ENCODE measurements around the gene MPPE1.
A peak's percentile ranks its signal among the peaks of the same experiment; 100 is the strongest.
"Not testable (repeated sequence)": the region's sequence is repeated elsewhere in the genome, so short reads cannot be mapped to it uniquely, and the experiment has no call there.

Gene MPPE1

DNA sequence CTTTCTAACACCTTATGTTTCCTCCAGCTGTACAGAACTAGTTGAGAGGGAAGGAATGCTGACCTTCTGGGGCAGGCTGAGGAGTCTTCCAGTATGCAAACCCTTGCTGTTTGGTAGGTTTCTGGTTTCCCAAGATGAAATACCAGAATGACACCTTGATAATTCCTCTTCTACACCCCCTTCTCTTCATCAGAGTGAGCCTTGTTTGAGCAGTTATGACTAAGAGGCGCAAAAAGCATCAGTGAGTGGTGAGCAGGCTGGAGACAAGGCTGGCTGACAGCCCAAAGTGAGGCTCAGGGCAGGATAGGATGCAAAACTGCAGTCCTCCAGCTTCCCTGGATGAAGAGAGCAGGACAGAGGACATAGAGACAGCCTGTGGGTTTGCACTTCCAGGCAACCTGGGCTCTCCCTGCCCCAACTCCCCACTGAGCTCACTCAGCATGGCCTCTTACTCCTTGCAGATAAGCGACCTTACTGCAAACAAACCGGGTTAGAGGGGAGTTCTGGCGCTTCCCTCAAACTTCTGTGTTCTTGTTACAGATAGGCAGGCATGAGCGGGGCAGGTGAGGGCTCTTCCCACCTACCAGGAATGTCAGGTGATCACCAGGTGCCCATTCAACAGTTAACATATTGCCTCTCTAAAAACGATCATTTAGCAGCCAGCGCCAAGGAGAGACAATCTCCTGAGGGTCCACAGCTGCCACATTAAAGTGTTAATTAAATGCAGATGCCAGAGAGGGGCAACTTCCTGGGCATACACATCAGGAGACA lies 5.4 kb downstream of the MPPE1 start:
- H3K36me3 Mint-ChIP-seq (ENCODE audit: low read depth) = peaks cover 41% of the 10 kb centered on the region
- no peak overlapping the region for H3K27ac Mint-ChIP-seq
- no peaks in the 10 kb centered on the region for H3K27me3 Mint-ChIP-seq
- H3K9me3 Mint-ChIP-seq = no peaks in the 10 kb centered on the region
- H3K4me3 Mint-ChIP-seq = no peak overlapping the region
- peaks cover 13% of the 10 kb centered on the region for H3K4me1 Mint-ChIP-seq (ENCODE audit: low read depth)

- Mint-ChIP-seq H3K4me1 (ENCODE audit: low read depth) (peaks cover 8% of the 10 kb centered on the region), H3K36me3 (ENCODE audit: low read depth) (peaks cover 45% of the 10 kb centered on the region), H3K27me3 (no peaks in the 10 kb centered on the region), H3K27ac (no peak overlapping the region), H3K9me3 (no peaks in the 10 kb centered on the region), H3K4me3 (no peak overlapping the region)
Measured at GRCh38 chr18:11901826-11902438, 6.2 kb downstream of the MPPE1 start.

GRCh38 chr18:11899063-11899462 lies 9.1 kb downstream of the MPPE1 start:
- Mint-ChIP-seq H3K9me3 (no peaks in the 10 kb centered on the region), H3K27ac (no peak overlapping the region), H3K36me3 (ENCODE audit: low read depth) (peaks cover 54% of the 10 kb centered on the region), H3K4me1 (ENCODE audit: low read depth) (no peaks in the 10 kb centered on the region), H3K4me3 (no peak overlapping the region), H3K27me3 (no peaks in the 10 kb centered on the region)

- H3K27ac Mint-ChIP-seq = no peak overlapping the region
- H3K9me3 Mint-ChIP-seq = no peaks in the 10 kb centered on the region
- no peaks in the 10 kb centered on the region for H3K27me3 Mint-ChIP-seq
- no peaks in the 10 kb centered on the region for H3K4me1 Mint-ChIP-seq (ENCODE audit: low read depth)
- H3K36me3 Mint-ChIP-seq (ENCODE audit: low read depth) = peaks cover 61% of the 10 kb centered on the region
- H3K4me3 Mint-ChIP-seq = no peak overlapping the region
Measured at GRCh38 chr18:11897781-11898180, 10.3 kb downstream of the MPPE1 start.

- H3K4me3 Mint-ChIP-seq; H3K4me1 Mint-ChIP-seq (ENCODE audit: low read depth); H3K9me3 Mint-ChIP-seq; H3K27me3 Mint-ChIP-seq; H3K27ac Mint-ChIP-seq: not testable (repeated sequence)
- peaks cover 68% of the 10 kb centered on the region for H3K36me3 Mint-ChIP-seq (ENCODE audit: low read depth)
Measured at GRCh38 chr18:11892438-11892837, 15.7 kb downstream of the MPPE1 start.

DNA sequence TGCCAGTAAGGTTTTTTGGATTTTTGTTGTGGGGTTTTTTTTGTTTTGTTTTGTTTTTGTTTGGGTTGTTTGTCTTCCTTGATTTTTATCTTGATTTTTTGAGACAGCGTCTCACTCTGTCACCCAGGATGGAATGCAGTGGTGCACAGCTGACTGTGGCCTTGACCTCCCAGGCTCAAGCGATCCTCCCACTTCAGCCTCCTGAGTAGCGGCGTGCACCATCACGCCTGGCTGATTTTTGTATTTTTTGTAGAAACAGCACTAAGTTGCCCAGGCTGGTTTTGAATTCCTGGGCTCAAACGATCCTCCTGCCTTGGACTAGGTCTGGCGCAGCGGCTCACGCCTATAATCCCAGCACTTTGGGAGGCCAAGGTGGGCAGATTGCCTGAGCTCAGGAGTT lies 16.4 kb downstream of the MPPE1 start:
- Mint-ChIP-seq H3K4me3 (no peak overlapping the region), H3K27me3 (no peaks in the 10 kb centered on the region), H3K9me3 (no peaks in the 10 kb centered on the region), H3K27ac (no peak overlapping the region), H3K36me3 (ENCODE audit: low read depth) (peaks cover 64% of the 10 kb centered on the region), H3K4me1 (ENCODE audit: low read depth) (no peaks in the 10 kb centered on the region)

DNA sequence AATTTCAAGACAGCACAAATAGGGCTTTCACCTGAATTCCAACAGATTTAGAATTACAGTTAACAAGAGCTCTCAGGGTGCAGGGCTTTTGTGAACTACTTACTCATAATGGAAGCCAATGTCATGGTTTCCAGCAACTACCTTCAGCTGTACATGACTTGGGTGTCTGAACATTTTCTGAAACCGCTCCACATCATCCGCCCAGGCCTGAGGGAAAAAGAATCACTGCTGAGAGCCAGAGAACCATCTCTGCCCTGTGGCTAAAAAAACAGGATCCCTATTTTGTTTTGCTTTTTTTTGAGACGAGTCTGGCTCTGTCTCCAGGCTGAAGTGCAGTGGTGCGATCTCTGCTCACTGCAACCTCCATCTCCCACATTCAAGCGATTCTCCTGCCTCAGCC lies 18.8 kb downstream of the MPPE1 start:
- Mint-ChIP-seq H3K27me3 (no peaks in the 10 kb centered on the region), H3K9me3 (no peaks in the 10 kb centered on the region), H3K27ac (no peak overlapping the region), H3K4me1 (ENCODE audit: low read depth) (peaks cover 5% of the 10 kb centered on the region), H3K36me3 (ENCODE audit: low read depth) (peaks cover 69% of the 10 kb centered on the region), H3K4me3 (no peak overlapping the region)

- Mint-ChIP-seq H3K4me3 (no peak overlapping the region), H3K36me3 (ENCODE audit: low read depth) (peaks cover 68% of the 10 kb centered on the region)
Measured at GRCh38 chr18:11888726-11889125, 19.4 kb downstream of the MPPE1 start.

DNA sequence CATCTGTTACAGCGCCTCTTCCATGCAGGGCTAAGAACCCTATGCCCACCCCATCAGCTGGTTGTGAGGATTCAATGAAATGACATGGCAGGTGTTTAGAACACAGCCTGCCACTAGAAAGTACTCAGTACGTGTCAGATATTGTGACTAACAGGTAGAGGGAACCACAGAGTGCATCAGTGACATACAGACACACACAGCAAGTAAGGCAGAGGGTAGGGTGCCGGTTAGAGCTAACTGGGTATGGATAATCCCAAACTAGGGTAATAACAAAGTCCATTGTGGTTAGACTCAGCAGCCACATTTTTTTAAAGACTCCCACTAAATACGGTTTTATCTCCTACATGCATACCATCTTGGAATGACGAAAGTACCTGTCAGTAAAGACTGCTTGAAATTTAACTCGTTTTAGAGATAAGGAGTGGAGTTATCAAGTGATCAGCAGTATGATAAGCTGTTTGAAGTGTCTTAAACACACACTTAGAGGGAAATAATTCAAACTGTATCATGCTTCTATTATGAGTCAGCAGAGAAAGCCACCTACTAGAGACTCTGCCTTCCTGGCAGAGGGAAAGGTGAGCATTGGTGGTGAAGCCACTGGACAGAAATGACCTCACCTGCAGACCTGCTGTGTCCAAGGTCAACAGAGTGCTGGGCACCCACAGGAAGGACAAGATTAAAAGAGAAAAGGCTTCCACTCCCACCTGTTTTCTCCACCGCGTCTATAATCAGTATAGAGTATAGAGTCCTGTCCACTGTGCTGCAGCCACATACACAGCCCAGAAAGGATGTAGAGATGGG lies 20.6 kb downstream of the MPPE1 start:
- Mint-ChIP-seq H3K27me3 (no peaks in the 10 kb centered on the region), H3K9me3 (no peaks in the 10 kb centered on the region), H3K36me3 (ENCODE audit: low read depth) (peaks cover 59% of the 10 kb centered on the region), H3K4me1 (ENCODE audit: low read depth) (peaks cover 5% of the 10 kb centered on the region), H3K27ac (no peak overlapping the region), H3K4me3 (no peak overlapping the region)

More at GRCh38 chr18:11888726-11889125, 19.4 kb downstream of the MPPE1 start:
- Mint-ChIP-seq H3K27me3 (no peaks in the 10 kb centered on the region), H3K27ac (no peak overlapping the region), H3K4me1 (ENCODE audit: low read depth) (peaks cover 5% of the 10 kb centered on the region), H3K9me3 (no peaks in the 10 kb centered on the region)

GRCh38 chr18:11886577-11887110 lies 21.5 kb downstream of the MPPE1 start:
- H3K36me3 Mint-ChIP-seq (ENCODE audit: low read depth) = peaks cover 56% of the 10 kb centered on the region
- no peaks in the 10 kb centered on the region for H3K27me3 Mint-ChIP-seq
- no peak overlapping the region for H3K4me3 Mint-ChIP-seq
- H3K27ac Mint-ChIP-seq = no peak overlapping the region
- H3K9me3 Mint-ChIP-seq = no peaks in the 10 kb centered on the region
- H3K4me1 Mint-ChIP-seq (ENCODE audit: low read depth) = peaks cover 5% of the 10 kb centered on the region

GRCh38 chr18:11885278-11885947 lies 22.7 kb downstream of the MPPE1 start:
- Mint-ChIP-seq H3K4me3 (no peak overlapping the region), H3K9me3 (no peaks in the 10 kb centered on the region), H3K36me3 (ENCODE audit: low read depth) (peaks cover 49% of the 10 kb centered on the region), H3K27ac (no peak overlapping the region), H3K4me1 (ENCODE audit: low read depth) (peaks cover 5% of the 10 kb centered on the region), H3K27me3 (no peaks in the 10 kb centered on the region)

- Mint-ChIP-seq H3K27me3 (no peaks in the 10 kb centered on the region), H3K4me1 (ENCODE audit: low read depth) (peaks cover 5% of the 10 kb centered on the region), H3K4me3 (no peak overlapping the region), H3K9me3 (no peaks in the 10 kb centered on the region), H3K36me3 (ENCODE audit: low read depth) (peaks cover 44% of the 10 kb centered on the region), H3K27ac (peak overlapping the region; percentile 51)
Measured at GRCh38 chr18:11884396-11885030, 23.6 kb downstream of the MPPE1 start.

DNA sequence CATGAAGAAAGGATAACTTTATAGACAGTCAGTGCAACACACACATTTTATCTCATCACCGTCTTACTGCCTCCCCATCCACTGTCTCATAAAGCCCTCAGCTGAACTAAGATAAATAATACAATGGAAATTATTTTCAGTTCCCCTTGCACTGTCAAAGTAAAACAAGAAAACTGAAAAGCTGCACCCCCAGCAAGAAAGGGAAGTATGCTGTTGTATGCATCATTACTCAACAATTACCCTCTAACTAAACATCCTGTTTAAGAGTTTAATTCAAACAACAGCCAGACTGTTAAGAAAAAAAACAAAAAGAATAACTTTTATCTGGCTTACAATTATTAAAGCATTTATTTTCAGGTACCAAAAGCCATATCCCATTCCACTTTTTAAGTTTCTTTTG lies 25.0 kb downstream of the MPPE1 start:
- Mint-ChIP-seq H3K9me3 (no peaks in the 10 kb centered on the region), H3K36me3 (ENCODE audit: low read depth) (peaks cover 35% of the 10 kb centered on the region), H3K4me3 (no peak overlapping the region), H3K4me1 (ENCODE audit: low read depth) (peaks cover 5% of the 10 kb centered on the region), H3K27ac (no peak overlapping the region), H3K27me3 (no peaks in the 10 kb centered on the region)

DNA sequence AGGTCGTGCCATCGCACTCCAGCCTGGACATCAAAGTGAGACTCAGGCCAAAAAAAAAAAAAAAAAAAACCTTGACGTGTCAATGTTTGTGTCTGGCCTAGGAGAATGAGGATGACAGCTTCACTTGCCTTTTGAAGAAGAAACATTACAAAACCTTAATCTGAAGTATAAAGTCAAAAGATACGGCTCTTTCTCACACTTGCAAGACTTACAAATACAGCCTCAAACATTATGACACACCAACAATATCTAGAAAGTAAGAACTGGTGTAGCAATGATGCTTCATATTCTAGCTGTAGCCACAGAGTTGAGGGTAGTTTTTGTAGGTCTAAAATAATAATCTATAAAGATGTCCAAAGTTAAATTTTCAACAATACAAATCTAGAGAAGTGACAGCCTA lies 25.5 kb downstream of the MPPE1 start:
- Mint-ChIP-seq H3K4me1 (ENCODE audit: low read depth) (peaks cover 5% of the 10 kb centered on the region), H3K27ac (no peak overlapping the region), H3K36me3 (ENCODE audit: low read depth) (peaks cover 30% of the 10 kb centered on the region), H3K9me3 (no peaks in the 10 kb centered on the region), H3K4me3 (no peak overlapping the region), H3K27me3 (no peaks in the 10 kb centered on the region)

Measured in stimulated activated naive CD8-positive, alpha-beta T cell treated with anti-CD3 and anti-CD28 coated beads, Interleukin-15, Interleukin-2, amounts not matched to agents 100 ng/mL and 50 ng/mL, for 24 hours (primary cell).